Amygdala (tissue), 56 donors: ENCODE data around the gene SOX5.
A peak's percentile ranks its signal among the peaks of the same experiment; 100 is the strongest.
"Not testable (repeated sequence)": the region's sequence is repeated elsewhere in the genome, so short reads cannot be mapped to it uniquely, and the experiment has no call there.

Experiments
- DNase-seq, 56 donors: peaks; one replicate each; lab custom pipeline; 2025; lab: John Stamatoyannopoulos, UW

The SOX5 gene

DNA sequence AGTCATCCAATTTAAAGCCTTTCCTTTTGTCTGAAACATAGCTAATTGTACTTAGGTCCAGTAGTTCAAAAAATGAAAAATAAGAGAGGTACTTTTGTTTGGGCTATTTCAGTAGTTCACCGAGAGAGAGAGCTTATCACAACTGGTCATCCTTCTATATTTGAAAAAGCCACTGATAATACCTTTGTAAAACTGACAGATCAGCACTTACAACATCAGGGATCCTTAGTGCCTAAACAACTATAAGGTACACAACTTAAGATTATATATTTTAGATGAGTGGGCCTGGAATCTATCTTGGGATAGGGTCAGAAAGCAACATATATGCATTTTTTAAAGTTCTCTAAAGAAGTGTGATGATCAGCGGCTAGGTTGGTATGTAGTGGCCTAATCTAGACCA is 97.9 kb downstream of the SOX5 start:
- DNase-seq, result no peak

- DNase-seq, result no peak
Measured at GRCh38 chr12:23847857-23848256, 101.6 kb downstream of the SOX5 start.

GRCh38 chr12:23843958-23844357 is 105.5 kb downstream of the SOX5 start:
- DNase-seq, result no peak

DNA sequence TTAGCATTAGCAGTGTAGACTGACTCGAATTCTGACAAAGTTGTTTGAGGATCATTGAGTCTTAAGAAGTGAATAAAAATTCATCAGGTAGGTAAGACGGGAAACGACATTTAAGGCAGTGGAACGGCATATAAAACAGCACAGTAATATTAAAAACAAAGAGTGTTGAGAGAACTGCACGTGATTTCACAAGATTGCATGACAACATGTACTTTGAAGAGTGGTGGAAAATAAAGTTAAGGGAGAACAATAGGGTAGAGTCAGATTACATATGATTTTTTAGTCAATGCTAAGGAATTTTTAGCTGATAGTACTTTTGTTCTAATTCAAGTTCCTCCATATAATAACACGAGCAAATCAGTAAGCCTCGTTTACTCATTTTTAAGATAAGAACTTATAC is 115.4 kb downstream of the SOX5 start:
- no peak for DNase-seq

GRCh38 chr12:23831739-23832138 is 117.7 kb downstream of the SOX5 start:
- peak in 6 of 56 donors; percentile 2 to 36 (median 12) for DNase-seq

DNA sequence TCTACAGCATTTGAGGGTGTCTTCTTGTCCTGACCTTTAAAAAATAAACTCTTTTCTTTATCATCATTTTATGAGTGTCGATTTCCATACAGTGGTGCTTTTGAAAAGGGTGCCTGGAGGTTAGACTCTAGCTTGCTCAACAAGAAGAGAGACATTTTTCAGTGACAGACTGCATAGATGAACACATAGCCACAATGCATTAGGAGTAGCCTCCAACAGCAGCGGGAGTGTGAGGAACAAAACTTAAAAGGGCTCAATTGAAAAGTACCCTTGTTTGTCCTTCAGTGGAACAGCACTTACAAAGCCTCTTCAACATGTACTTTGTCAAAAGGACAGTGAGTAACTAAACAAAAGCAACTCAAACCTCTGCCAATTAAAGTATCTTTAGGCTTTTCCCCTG is 119.3 kb downstream of the SOX5 start:
- no peak for DNase-seq

DNA sequence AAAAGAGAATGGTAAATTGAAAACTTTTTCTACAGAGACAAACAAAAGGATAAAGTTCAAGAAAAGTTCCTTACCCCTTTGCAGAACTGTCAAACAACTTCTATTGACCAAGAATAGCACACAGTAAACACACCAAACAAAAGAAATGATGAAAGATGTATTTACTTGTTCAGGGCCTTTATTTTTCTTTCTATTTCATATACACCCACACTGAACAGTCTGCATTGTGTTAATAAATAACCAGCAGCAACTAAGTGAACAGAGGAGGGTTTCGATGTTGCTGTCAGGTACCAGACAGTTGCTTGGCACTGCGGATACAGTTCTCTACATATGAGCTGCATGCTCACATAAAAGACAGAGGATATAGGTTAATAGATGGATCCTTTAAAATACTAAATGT is 122.1 kb downstream of the SOX5 start:
- no peak for DNase-seq

- DNase-seq, result not testable (repeated sequence)
Measured at GRCh38 chr12:23825124-23825523, 124.3 kb downstream of the SOX5 start.

DNA sequence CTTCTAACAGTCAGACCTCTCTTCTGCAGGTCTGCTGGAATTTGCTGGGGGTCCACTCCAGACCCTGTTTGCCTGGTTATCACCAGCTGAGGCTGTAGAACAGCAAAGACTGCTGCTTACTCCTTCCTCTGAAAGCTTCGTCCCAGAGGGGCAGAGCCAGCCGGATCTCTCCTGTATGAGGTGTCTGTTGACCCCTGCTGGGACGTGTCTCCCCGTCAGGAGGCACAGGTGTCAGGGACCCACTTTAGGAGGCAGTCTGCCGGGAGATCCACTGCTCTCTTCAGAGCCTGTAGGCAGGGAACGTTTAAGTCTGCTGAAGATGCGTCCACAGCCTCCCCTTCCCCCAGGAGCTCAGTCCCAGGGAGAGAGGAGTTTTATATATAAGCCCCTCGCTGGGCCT is 125.1 kb downstream of the SOX5 start:
- DNase-seq, result no peak

DNA sequence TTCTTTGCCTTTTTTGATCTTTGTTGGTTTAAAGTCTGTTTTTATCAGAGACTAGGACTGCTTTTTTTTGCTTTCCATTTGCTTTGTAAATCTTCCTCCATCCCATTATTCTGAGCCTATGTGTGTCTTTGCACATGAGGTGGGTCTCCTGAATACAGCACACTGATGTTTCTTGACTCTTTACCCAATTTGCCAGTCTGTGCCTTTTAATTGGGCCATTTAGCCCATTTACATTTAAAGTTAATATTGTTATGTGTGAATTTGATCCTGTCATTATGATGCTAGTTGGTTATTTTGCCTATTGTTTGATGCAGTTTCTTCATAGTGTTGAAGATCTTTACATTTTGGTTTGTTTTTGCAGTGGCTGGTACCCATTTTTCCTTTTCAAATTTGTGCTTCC is 126.6 kb downstream of the SOX5 start:
- not testable (repeated sequence) for DNase-seq

DNA sequence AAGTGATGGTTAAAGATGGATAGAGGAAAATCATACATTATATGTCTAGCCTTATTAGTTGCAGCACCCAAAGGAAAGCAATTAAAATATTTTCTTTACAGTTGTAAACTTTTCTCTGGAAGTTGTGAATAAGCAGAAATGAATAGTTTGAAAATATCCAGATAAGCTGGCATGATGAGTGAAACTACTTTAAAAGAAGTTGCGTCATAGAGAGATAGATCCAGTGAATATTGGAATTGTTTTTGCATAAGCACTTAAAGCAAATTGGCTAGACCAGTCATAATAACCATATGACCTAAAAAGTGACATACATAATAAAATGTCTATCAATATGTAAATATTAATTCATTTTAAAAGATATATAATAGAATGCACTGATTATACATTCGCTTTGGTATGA is 132.1 kb downstream of the SOX5 start:
- no peak for DNase-seq

DNA sequence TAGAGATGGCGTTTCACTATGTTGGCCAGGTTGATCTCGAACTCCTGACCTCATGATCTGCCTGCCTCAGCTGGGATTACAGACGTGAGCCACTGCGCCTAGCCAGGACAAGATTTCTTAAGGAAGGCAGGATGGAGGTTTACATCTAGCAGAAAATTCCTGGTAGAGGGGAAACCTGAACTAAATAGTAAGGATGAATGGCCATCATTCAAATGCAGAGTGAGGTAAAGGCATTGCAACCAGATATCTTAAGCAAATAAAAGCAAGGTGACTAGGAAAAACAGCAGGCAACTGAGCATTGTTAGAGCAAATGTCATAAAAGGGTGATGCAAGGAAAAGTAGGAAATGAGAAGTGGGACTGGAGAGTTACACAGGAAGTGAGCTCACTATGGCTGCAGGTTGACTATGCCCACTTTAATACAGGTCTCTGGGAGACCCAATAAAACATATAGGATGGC is 133.0 kb downstream of the SOX5 start:
- DNase-seq, result no peak

GRCh38 chr12:23815810-23816209 is 133.7 kb downstream of the SOX5 start:
- no peak for DNase-seq

- DNase-seq, result peak in 2 of 56 donors; percentile 8 to 37
Measured at GRCh38 chr12:23813206-23813605, 136.3 kb downstream of the SOX5 start.

DNA sequence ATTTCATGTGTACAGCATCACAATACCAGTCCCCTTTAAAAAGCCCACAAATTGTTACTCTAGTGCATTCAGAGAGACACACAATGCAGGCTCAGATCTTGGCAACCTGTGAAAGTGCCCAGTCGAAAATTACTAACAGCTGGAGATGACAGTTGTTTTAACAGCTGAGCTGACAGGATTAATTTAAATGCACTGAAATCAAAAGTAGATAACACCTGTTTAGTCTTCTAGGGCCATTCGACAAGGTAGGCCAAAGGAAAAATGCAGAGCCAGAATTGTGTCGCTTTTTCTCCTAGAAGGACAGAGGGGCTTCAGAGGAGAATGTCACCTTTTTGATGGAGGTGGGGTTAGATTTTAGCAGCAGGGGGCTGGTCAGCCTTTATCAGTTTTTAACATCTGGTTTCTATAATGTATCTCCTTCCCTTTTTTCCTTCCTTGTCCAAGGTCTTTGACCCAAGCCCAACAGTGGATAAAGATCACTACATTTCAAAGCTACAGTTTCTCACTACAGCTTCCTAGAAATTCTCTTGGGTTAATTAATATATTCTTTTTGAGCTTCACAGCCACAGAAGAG is 139.1 kb downstream of the SOX5 start:
- no peak for DNase-seq

- DNase-seq, result no peak
Measured at GRCh38 chr12:23803540-23803939, 145.9 kb downstream of the SOX5 start.

GRCh38 chr12:23795494-23795893 is 154.0 kb downstream of the SOX5 start:
- DNase-seq, result no peak

GRCh38 chr12:23781118-23781517 is 168.4 kb downstream of the SOX5 start:
- DNase-seq, result no peak

- DNase-seq, result no peak
Measured at GRCh38 chr12:23775208-23775607, 174.3 kb downstream of the SOX5 start.

GRCh38 chr12:23771240-23771949 is 178.1 kb downstream of the SOX5 start:
- DNase-seq, result peak in 54 of 56 donors; percentile 1 to 91 (median 68)

DNA sequence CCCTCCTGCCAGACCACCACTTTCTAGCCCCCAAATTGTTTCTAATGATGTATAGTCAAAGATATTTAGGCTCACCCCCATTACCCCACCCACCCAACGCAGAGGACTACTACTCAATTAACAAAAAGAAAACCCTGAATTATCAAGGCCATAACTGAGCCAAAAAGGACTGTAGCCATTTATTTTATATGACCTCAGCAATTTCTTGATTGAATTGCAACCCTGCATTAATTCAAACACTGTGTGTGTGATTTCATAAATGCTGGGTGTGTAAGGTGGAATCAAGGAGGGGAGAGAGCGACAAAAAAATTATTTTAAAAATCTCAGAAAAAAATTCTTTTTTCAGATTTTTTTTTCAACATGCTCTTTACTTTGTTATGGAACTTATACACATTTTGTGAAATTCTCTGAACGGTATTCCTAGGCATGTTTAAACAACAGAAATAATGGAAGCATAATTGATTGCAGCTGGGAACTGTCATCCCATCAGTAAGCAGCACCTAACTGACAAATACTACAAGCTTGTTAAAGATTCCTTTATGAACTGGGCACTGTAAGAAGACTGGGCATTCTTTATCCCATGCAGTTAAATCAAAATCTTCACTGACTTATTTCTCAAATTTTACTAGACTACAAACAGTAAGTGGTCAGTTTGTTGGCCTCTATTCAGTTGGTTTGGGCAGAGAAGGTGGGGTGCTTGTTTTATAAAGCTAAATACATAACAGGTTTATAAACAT is 179.1 kb downstream of the SOX5 start:
- no peak for DNase-seq

- no peak for DNase-seq
Measured at GRCh38 chr12:23767834-23768233, 181.6 kb downstream of the SOX5 start.
